Adrenal gland (tissue), 12 donors: ENCODE data around the gene VEPH1. TPM values are rescaled to one million over a fixed set of nuclear protein-coding genes. Genes with fewer than 3 reads are reported as not detected.

Experiments used
- DNase-seq, 7 donors: peaks; one replicate each; pipeline ENCODE4 v3.0.0-alpha.2; 2019 to 2020
- H3K27ac ChIP-seq, 5 donors: fragments of 200-600 bp; sonication (generic) in 4 of 5; 1 replicate in 3 of 5; 2 replicates in 2 of 5; pipeline versions ENCODE4 v1.5.1 to v1.8.0; 2016 to 2020; ENCODE audit warnings: mild to moderate bottlenecking in 1 of 5
- H3K27me3 ChIP-seq: fragments of 200-600 bp; 2 replicates; pipeline ENCODE4 v1.8.0; 2021
- H3K36me3 ChIP-seq, 2 donors: fragments of 200-600 bp; replicated peaks in 1 of 2; 1 replicate in 1 of 2; 2 replicates in 1 of 2; pipeline versions ENCODE4 v1.5.1 to v1.8.0; 2018 to 2022
- H3K4me1 ChIP-seq, 2 donors: fragments of 200-600 bp; replicated peaks in 1 of 2; 1 replicate in 1 of 2; 2 replicates in 1 of 2; pipeline versions ENCODE4 v1.5.1 to v1.8.0; 2018 to 2021
- H3K4me3 ChIP-seq, 4 donors: fragments of 200-600 bp; sonication (generic) in 3 of 4; one replicate each; pipeline ENCODE4 v1.5.1; 2016 to 2018
- H3K9me3 ChIP-seq, 3 donors: fragments of 200-600 bp; sonication (generic) in 1 of 3; replicated peaks in 1 of 3; 1 replicate in 2 of 3; 2 replicates in 1 of 3; pipeline versions ENCODE4 v1.5.1 to v1.8.0; 2016 to 2021
- CTCF ChIP-seq, 6 experiments: fragments of 450-650 bp in 4 of 6; fragments of 200-600 bp in 2 of 6; sonication (generic) in 1 of 6; IDR thresholded peaks; 1 replicate in 5 of 6; 2 replicates in 1 of 6; pipeline versions ENCODE4 v1.5.1 to v1.8.0; 2016 to 2021; ENCODE audit warnings: antibody characterized with exemption in 6 of 6, mild to moderate bottlenecking in 2 of 6, moderate library complexity in 1 of 6
- POLR2A ChIP-seq, 2 donors: fragments of 450-650 bp; IDR thresholded peaks; one replicate each; pipeline ENCODE4 v1.6.1; 2017; ENCODE audit warnings: antibody characterized with exemption in 2 of 2, mild to moderate bottlenecking in 2 of 2, moderate library complexity in 1 of 2
- WGBS, 4 donors: extraction: QIAGEN DNeasy Blood & Tissue Kit in 2 of 4; methylation state at CpG; one replicate each; pipeline versions ENCODE4 v1.1.5 to v1.1.7; 2013 to 2017; 5-methylcytosine and 5-hydroxymethylcytosine counted together
- intact Hi-C, 2 donors: fragments of 100-400 bp; cut with DNase I; formaldehyde crosslinking; loops; one replicate each; pipeline versions ENCODE4 v1.14.1 to v1.15.0; 2022 to 2023
- polyA plus RNA-seq, 3 donors: library from polyadenylated mRNA; stranded (reverse); fragments of 200-250 nt in 2 of 3; fragments of 350-450 nt in 1 of 3; fragmentation: Illumina TruSeq in 1 of 3; extraction: RNeasy Lipid Tissue Mini Kit (QIAGEN cat#74804) in 1 of 3; gene quantifications; one replicate each; pipeline ENCODE4 v1.2.3, GENCODE V29; 2013 to 2014
- total RNA-seq, 9 donors: library from RNA; depleted of rRNA in 4 of 9; stranded (reverse); fragments of >200 nt in 4 of 9; fragments of 120-200 nt in 1 of 9; fragmentation: NEBNext Ultra II Directional in 1 of 9; extraction: Animal tissue kit (Norgen Biotek cat#: 25700) in 1 of 9; gene quantifications; one replicate each; pipeline versions ENCODE4 v1.1.0 to v1.2.4, GENCODE V29; 2013 to 2023
- donor health status: healthy with polysubstance abuse.
- donor health status: Bipolar disorder and iron deficiency.
- donor health status: DM: yes; HTN: yes; CAD: no.
- donor health status: DM: no; HTN: no; CAD: no.
- donor health status: DM: no; HTN: no; CAD: no.
- donor health status: DM: yes; HTN: yes; CAD: no.

VEPH1 gene
- total and polyA plus RNA-seq, 12 donors = 16.0 to 124 (median 55.2) TPM

- WGBS, 4 donors = 82 to 93% (median 86%) methylated on average over 2 of the region's 2 CpGs
- TF ChIP-seq CTCF (IDR thresholded peaks at IDR 0.05) = no peak
- TF ChIP-seq POLR2A (IDR thresholded peaks at IDR 0.05) = no peak
Measured at GRCh38 chr3:157301755-157302154, 201.5 kb downstream of the VEPH1 start.

GRCh38 chr3:157300981-157301663, 202.1 kb downstream of the VEPH1 start:
- intact Hi-C loops = no loop called here
- no peak for DNase-seq
- H3K4me1 ChIP-seq = no peaks in the 10 kb centered on the region
- no peak overlapping the region for H3K27ac ChIP-seq
- no peaks in the 10 kb centered on the region for H3K36me3 ChIP-seq
- 86 to 90% (median 87%) methylated on average over 9 of the region's 9 CpGs for WGBS, 4 donors
- H3K27me3 ChIP-seq = no peaks in the 10 kb centered on the region
- no peaks in the 10 kb centered on the region for H3K9me3 ChIP-seq
- TF ChIP-seq CTCF (IDR thresholded peaks at IDR 0.05) = no peak
- TF ChIP-seq POLR2A (IDR thresholded peaks at IDR 0.05) = no peak
- no peak overlapping the region for H3K4me3 ChIP-seq

More at GRCh38 chr3:157301755-157302154, 201.5 kb downstream of the VEPH1 start:
- intact Hi-C loops = no loop called here
- no peaks in the 10 kb centered on the region for H3K9me3 ChIP-seq
- no peak overlapping the region for H3K27ac ChIP-seq
- no peak overlapping the region for H3K4me3 ChIP-seq
- H3K4me1 ChIP-seq = no peaks in the 10 kb centered on the region
- DNase-seq = no peak
- H3K36me3 ChIP-seq = no peaks in the 10 kb centered on the region
- H3K27me3 ChIP-seq = no peaks in the 10 kb centered on the region

- TF ChIP-seq POLR2A (IDR thresholded peaks at IDR 0.05) (no peak), CTCF (IDR thresholded peaks at IDR 0.05) (no peak)
- H3K27ac ChIP-seq = no peak overlapping the region
- no peak for DNase-seq
- no peaks in the 10 kb centered on the region for H3K27me3 ChIP-seq
- no peaks in the 10 kb centered on the region for H3K9me3 ChIP-seq
- intact Hi-C loops = no loop called here
- no peaks in the 10 kb centered on the region for H3K4me1 ChIP-seq
- WGBS, 4 donors = 84 to 87% (median 85%) methylated on average over 2 of the region's 2 CpGs
- H3K4me3 ChIP-seq = no peak overlapping the region
- H3K36me3 ChIP-seq = no peaks in the 10 kb centered on the region
Measured at GRCh38 chr3:157300094-157300493, 203.1 kb downstream of the VEPH1 start.

- TF ChIP-seq POLR2A (IDR thresholded peaks at IDR 0.05) (no peak), CTCF (IDR thresholded peaks at IDR 0.05) (no peak)
- H3K27me3 ChIP-seq = no peaks in the 10 kb centered on the region
- no peak overlapping the region for H3K27ac ChIP-seq
- DNase-seq = no peak
- H3K9me3 ChIP-seq = no peaks in the 10 kb centered on the region
- H3K4me3 ChIP-seq = no peak overlapping the region
- no peaks in the 10 kb centered on the region for H3K4me1 ChIP-seq
- no peaks in the 10 kb centered on the region for H3K36me3 ChIP-seq
- intact Hi-C loops = no loop called here
- 84 to 96% (median 92%) methylated on average over 6 of the region's 6 CpGs for WGBS, 4 donors
Measured at GRCh38 chr3:157297328-157297915, 205.8 kb downstream of the VEPH1 start.
